ENCODE measurements around the gene ASRGL1. TPM values are rescaled to one million over a fixed set of nuclear protein-coding genes. Genes with fewer than 3 reads are reported as not detected.

The ASRGL1 gene
- total RNA-seq, 1 experiment from 2014 or later = 37.7 TPM

DNA sequence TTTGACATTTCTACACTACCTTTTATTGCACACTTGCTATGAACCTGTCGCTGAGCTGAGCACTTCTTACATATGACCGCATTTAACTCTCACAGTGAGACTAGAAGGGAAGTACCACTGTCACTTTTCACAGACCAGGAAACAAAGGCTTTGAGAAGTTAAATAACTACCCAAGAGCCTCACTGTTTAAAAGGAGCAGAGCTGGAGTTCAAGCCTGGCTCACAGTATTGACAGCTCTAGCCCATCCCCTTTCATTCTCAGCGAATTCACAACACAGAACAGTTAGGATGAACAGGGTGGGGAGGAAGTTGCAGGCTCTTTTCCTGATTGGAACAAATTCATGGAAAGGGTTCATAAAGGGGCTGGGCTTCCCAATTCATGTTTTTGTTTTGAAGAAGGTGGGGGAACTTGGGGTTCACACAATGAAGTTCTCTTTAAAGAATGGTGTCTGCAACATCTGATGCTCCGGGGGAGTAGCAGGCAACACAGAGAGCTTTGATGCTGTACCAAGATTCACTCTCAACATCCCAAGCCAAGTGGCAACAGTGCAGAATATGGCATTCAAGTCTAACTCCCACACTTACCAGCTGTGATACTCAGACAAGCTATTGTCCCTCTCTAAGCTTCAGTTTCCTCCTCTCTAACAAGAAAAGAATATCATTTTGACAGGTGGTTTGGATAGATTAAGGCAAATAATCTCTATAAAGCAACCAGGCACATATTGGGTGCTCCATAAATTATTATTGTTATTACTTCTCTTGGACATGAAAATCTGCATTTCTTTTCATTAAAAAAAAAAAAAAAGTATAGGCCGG, 98.8 kb downstream of the ASRGL1 start:
- POLR2A ChIA-PET (ENCODE audit: low non-redundant PET) = interaction anchor here (0.7 to 1.0 kb wide), 3 partner anchors 11 to 66 kb away, joined by 3 to 10 read pairs (median 4); no protein-coding TSS in a partner anchor
- BruUV-seq (replicated peaks) = no TSS peak

DNA sequence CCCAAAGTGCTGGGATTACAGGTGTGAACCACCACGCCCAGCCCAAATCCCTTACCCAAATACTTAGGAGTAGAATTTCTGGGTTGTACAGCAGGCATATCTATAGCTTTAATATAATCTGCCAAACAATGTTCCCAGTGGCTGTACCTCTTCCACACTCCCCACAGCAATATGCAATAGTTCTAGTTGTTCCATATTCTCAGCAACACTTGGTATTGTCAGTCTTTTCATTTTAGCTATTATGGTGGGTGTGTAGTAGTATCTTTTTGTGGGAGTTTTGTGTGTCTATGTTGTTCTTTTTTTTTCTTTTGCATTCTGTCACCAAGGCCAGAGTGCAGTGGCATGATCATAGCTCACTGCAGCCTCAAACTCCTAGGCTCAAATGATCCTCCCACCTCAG, 100.4 kb downstream of the ASRGL1 start:
- Histone ChIP-seq H3K4me1 (ENCODE audit: insufficient read depth, low read length, poor library complexity, severe bottlenecking) (peaks cover 8% of the 10 kb centered on the region), H3K9me3 (ENCODE audit: low read depth, low read length, poor library complexity, severe bottlenecking) (no peaks in the 10 kb centered on the region), H3K27ac (ENCODE audit: low read depth, low read length, poor library complexity, severe bottlenecking) (no peak overlapping the region), H3K4me3 (ENCODE audit: low read depth, low read length, poor library complexity, severe bottlenecking) (no peak overlapping the region), H3K36me3 (ENCODE audit: insufficient read depth, low read length, poor library complexity, severe bottlenecking) (no peaks in the 10 kb centered on the region), H3K27me3 (replicated peaks; ENCODE audit: insufficient read depth, low read depth, low read length, poor library complexity) (no peaks in the 10 kb centered on the region)
- ChIA-PET CTCF (no interaction called here), POLR2A (ENCODE audit: low non-redundant PET) (no interaction called here)
- no TSS peak for BruUV-seq (replicated peaks)
- no peak for DNase-seq (ENCODE audit: low spot score)
- TF ChIP-seq, protein P1, sequence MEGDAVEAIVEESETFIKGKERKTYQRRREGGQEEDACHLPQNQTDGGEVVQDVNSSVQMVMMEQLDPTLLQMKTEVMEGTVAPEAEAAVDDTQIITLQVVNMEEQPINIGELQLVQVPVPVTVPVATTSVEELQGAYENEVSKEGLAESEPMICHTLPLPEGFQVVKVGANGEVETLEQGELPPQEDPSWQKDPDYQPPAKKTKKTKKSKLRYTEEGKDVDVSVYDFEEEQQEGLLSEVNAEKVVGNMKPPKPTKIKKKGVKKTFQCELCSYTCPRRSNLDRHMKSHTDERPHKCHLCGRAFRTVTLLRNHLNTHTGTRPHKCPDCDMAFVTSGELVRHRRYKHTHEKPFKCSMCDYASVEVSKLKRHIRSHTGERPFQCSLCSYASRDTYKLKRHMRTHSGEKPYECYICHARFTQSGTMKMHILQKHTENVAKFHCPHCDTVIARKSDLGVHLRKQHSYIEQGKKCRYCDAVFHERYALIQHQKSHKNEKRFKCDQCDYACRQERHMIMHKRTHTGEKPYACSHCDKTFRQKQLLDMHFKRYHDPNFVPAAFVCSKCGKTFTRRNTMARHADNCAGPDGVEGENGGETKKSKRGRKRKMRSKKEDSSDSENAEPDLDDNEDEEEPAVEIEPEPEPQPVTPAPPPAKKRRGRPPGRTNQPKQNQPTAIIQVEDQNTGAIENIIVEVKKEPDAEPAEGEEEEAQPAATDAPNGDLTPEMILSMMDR (conservative IDR thresholded peaks at IDR 0.05; ENCODE audit: low read depth, low read length) = no peak
- TF ChIP-seq EZH2 (IDR thresholded peaks at IDR 0.05; ENCODE audit: borderline replicate concordance, low read depth, low read length, poor library complexity, severe bottlenecking) = no peak
- intact Hi-C loops (cut with micrococcal nuclease; ENCODE audit: unreplicated experiment) = no loop called here

More for the DNA sequence above, 98.8 kb downstream of the ASRGL1 start:
- Histone ChIP-seq H3K4me3 (ENCODE audit: low read depth, low read length, poor library complexity, severe bottlenecking) (no peak overlapping the region), H3K27me3 (replicated peaks; ENCODE audit: insufficient read depth, low read depth, low read length, poor library complexity) (no peaks in the 10 kb centered on the region), H3K27ac (ENCODE audit: low read depth, low read length, poor library complexity, severe bottlenecking) (no peak overlapping the region), H3K9me3 (ENCODE audit: low read depth, low read length, poor library complexity, severe bottlenecking) (no peaks in the 10 kb centered on the region), H3K4me1 (ENCODE audit: insufficient read depth, low read length, poor library complexity, severe bottlenecking) (peaks cover 8% of the 10 kb centered on the region), H3K36me3 (ENCODE audit: insufficient read depth, low read length, poor library complexity, severe bottlenecking) (no peaks in the 10 kb centered on the region)
- no peak for DNase-seq (ENCODE audit: low spot score)
- intact Hi-C loops (cut with micrococcal nuclease; ENCODE audit: unreplicated experiment) = no loop called here
- CTCF ChIA-PET = interaction anchor here (1.1 kb wide), 1 partner anchor 11 kb away, joined by 4 read pairs; no protein-coding TSS in a partner anchor
- TF ChIP-seq EZH2 (IDR thresholded peaks at IDR 0.05; ENCODE audit: borderline replicate concordance, low read depth, low read length, poor library complexity, severe bottlenecking) = no peak
- TF ChIP-seq, protein P1 (conservative IDR thresholded peaks at IDR 0.05; ENCODE audit: low read depth, low read length) = no peak

DNA sequence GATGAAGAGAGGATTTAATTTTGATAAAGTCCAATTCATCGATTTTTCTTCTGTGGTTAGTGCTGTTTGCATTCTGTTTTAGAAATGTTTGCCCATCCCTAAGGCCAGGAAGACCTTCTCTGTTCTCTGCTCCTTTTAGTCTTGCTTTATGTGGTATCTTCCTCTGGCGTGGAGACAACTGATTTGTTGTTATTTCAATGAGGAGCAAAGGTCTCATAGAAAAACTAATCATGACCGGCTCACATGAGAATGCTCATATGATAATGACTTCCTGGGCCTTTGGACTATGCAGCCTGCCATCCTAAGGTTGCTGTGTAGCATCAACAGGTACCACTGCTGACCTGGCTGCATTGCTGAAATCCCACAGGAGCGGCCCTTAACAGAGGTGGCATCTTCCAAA, 101.4 kb downstream of the ASRGL1 start:
- DNase-seq (ENCODE audit: low spot score) = no peak
- H3K27me3 ChIP-seq (replicated peaks; ENCODE audit: insufficient read depth, low read depth, low read length, poor library complexity) = no peaks in the 10 kb centered on the region
- H3K4me1 ChIP-seq (ENCODE audit: insufficient read depth, low read length, poor library complexity, severe bottlenecking) = peaks cover 8% of the 10 kb centered on the region
- H3K36me3 ChIP-seq (ENCODE audit: insufficient read depth, low read length, poor library complexity, severe bottlenecking) = no peaks in the 10 kb centered on the region
- intact Hi-C loops (cut with micrococcal nuclease; ENCODE audit: unreplicated experiment) = no loop called here
- H3K4me3 ChIP-seq (ENCODE audit: low read depth, low read length, poor library complexity, severe bottlenecking) = no peak overlapping the region
- no peaks in the 10 kb centered on the region for H3K9me3 ChIP-seq (ENCODE audit: low read depth, low read length, poor library complexity, severe bottlenecking)
- no peak overlapping the region for H3K27ac ChIP-seq (ENCODE audit: low read depth, low read length, poor library complexity, severe bottlenecking)
- TF ChIP-seq, protein P1 (conservative IDR thresholded peaks at IDR 0.05; ENCODE audit: low read depth, low read length) = no peak
- no peak for TF ChIP-seq EZH2 (IDR thresholded peaks at IDR 0.05; ENCODE audit: borderline replicate concordance, low read depth, low read length, poor library complexity, severe bottlenecking)
- POLR2A ChIA-PET (ENCODE audit: low non-redundant PET) = no interaction called here
- no TSS peak for BruUV-seq (replicated peaks)
- CTCF ChIA-PET = no interaction called here
